ENCODE results near the gene SERPIND1.

The SERPIND1 gene

DNA sequence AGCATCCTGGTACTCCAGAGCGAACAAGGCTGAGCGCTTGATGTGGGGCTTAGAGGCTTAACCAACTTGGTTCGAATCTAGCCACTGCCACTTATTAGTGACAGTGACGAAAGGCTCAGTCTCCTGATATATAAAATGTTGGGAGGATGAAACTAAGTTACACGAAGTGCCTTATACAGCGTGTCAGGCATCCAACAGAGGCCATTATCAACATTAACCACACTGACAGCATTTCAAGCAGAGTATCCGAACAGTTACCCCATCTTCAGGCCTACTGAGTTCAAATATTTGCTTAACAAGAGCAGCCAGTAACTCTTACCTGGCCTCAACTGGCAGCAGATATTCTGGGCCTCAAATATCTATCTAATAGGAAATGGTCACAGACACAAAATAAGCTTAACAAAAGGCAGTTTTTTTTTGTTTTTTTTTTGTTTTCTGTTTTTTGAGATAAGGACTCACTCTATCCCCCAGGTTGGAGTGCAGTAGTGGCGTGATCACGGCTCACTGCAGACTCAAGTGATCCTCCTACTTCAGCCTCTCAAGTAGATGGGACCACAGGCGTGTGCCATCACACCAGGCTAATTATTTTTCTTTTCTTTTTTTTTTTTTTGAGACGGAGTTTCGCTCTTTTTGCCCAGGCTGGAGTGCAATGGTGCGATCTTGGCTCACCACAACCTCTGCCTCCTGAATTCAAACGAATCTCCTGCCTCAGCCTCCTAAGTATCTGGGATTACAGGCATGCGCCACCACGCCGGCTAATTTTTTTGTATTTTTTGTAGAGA is 2.9 kb downstream of the SERPIND1 start:
- DNase-seq = no peak

GRCh38 chr22:20777420-20778177 is 3.7 kb downstream of the SERPIND1 start:
- DNase-seq = no peak

DNA sequence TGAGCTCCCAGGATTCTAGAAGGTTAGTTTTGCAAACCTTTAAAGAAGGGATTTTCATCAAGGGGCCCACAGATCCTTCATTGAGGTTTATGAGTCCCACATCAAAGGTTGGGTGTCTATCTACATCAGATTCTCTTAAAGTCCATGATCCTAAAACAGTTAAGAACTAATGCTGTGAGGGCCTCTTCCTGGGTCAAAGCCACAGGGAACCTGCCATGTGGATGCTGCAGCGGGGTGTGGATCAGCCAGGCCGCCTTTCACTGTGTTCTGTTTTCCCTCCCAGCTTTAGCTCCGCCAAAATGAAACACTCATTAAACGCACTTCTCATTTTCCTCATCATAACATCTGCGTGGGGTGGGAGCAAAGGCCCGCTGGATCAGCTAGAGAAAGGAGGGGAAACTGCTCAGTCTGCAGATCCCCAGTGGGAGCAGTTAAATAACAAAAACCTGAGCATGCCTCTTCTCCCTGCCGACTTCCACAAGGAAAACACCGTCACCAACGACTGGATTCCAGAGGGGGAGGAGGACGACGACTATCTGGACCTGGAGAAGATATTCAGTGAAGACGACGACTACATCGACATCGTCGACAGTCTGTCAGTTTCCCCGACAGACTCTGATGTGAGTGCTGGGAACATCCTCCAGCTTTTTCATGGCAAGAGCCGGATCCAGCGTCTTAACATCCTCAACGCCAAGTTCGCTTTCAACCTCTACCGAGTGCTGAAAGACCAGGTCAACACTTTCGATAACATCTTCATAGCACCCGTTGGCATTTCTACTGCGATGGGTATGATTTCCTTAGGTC is 5.3 kb downstream of the SERPIND1 start:
- DNase-seq = no peak

DNA sequence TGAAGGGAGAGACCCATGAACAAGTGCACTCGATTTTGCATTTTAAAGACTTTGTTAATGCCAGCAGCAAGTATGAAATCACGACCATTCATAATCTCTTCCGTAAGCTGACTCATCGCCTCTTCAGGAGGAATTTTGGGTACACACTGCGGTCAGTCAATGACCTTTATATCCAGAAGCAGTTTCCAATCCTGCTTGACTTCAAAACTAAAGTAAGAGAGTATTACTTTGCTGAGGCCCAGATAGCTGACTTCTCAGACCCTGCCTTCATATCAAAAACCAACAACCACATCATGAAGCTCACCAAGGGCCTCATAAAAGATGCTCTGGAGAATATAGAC is 5.9 kb downstream of the SERPIND1 start:
- no peak for DNase-seq

DNA sequence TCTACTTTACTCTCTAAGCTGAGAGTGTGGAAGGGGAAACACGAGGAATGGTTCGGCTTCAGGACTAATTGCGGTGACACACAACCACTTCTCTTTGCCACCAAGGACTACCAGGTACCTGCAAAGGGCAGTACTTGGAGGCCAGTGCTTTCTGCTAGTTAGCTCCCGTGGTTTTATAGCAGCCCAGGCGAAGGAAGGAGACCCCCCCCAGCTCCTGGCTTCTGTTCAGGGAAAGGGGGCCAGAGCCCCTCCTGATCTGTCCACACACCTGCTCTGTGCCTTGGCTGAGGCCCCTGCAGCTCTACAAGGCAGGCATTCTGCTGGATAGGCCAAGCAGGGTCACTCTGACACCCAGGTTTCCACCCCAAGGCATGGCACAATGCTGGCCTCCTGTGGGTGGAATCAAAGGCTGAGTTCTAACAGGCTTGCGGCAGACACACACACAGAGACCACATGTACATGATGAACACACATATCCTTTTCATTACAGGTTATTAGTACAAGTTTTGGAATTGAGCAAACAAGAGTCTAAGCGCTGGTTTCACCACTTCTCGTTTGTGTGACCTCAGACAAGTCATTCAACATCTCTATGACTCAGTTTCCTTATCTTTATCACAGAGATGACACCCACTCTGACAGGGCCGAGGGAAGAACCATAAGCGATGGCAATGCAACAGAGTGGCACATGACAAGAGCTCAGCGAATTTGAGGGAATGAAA is 7.5 kb downstream of the SERPIND1 start:
- DNase-seq = no peak

DNA sequence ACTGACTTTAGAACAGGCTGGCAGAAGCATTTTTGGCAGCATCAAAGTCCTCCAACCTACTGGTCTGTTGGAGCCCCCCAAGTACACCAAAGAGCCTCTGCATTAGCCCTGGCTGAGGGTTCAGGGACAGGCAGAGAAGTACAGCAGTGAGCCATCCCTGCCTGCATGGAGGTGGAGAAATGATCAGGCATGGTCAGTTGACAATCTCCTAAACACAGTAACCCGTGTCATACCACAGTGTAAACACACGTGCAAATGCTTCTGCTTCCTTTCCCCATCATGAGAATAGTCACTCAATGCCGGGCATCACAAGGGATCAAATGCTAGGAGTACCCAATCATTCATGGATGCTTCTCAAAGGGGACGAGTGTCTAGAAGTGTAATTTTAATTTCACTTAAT is 8.2 kb downstream of the SERPIND1 start:
- no peak for DNase-seq

- no peak for DNase-seq
Observed at GRCh38 chr22:20782596-20783299, 8.8 kb downstream of the SERPIND1 start.

DNA sequence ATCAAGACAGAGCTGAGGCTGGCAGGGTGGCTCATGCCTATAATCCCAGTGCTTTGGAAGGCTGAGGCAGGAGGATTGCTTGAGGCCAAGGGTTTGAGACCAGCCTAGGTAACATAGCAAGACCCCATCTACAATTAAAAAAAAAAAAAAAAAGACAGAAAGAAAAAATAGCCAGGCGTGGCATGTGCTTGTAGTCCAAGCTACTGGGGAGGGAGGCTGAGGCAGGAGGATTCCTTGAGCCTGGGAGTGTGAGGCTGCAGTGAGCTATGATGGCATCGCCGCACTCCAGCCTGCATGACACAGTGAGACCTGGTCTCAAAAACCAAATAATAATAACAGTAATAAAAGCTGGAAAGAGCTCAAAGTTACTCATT is 9.4 kb downstream of the SERPIND1 start:
- no peak for DNase-seq

DNA sequence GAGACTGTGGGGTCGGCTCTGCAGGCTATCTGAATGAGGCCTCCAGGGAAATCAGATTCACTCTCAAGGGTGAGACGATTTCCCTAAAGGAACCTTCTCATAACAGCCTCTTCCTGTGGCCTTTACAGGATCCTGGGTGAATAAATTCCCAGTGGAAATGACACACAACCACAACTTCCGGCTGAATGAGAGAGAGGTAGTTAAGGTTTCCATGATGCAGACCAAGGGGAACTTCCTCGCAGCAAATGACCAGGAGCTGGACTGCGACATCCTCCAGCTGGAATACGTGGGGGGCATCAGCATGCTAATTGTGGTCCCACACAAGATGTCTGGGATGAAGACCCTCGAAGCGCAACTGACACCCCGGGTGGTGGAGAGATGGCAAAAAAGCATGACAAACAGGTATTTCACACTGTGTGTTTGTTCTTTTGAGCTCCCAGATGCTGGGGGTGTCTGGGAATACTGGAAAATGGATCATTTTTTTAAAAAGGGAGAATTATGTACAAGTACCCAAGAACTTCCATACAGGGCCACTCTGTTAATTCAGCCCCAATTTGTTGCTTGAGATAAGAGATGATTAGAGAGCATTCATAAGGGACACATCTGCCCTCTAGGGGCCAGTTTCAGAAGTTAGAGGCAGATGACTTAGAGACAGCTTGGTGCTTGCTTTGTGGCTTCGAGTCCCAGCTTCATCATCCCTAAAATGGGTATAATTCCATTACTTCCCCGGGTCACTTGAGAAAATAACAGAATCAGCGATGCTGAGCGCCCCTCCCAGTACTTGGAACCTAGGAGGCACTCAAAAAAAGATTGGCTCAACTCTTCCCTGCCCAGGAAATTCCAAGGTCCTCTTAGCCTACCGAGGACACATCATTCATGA is 10.2 kb downstream of the SERPIND1 start:
- DNase-seq = peak; percentile 12

DNA sequence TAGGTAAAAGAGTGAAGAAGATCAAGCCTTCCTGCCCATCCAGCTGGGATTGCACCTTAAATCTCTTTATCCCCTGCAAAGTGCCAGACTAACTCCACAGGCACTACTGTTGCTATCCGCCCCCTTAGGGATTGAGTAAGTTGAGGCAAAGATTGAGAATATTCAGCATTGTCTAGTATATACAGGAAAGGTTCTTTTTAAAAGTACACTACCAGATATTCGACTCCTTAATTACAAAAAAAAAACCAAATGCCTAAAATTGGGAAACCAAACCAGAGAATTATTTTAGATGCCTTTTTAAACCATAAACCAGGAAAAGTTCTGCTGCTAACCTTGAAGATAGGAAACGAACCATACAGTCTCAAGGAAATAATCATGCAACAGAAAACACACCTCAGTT is 11.5 kb downstream of the SERPIND1 start:
- no peak for DNase-seq

DNA sequence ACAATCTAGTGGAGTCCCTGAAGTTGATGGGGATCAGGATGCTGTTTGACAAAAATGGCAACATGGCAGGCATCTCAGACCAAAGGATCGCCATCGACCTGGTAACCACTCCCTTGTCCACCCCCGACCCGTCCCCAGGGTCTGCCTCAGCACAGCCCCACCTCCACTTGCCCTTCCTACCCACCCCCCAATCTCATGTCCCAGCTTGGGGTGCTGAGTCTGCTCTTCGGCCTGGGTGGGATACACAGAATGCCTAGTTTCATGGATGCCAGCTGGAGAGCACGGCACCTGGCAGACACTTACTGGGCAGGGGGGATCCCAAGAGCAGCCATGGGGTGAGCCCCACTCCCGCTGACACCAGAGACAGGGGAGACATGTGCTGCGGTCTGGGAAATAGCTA is 12.1 kb downstream of the SERPIND1 start:
- no peak for DNase-seq

GRCh38 chr22:20786536-20786979 is 12.6 kb downstream of the SERPIND1 start:
- DNase-seq = no peak

GRCh38 chr22:20787223-20787622 is 13.3 kb downstream of the SERPIND1 start:
- no peak for DNase-seq

- DNase-seq = no peak
Observed at GRCh38 chr22:20787746-20788626, 14.1 kb downstream of the SERPIND1 start.

GRCh38 chr22:20788627-20789344 is 14.9 kb downstream of the SERPIND1 start:
- DNase-seq = no peak

GRCh38 chr22:20792221-20792965 is 18.5 kb downstream of the SERPIND1 start:
- no peak for DNase-seq

DNA sequence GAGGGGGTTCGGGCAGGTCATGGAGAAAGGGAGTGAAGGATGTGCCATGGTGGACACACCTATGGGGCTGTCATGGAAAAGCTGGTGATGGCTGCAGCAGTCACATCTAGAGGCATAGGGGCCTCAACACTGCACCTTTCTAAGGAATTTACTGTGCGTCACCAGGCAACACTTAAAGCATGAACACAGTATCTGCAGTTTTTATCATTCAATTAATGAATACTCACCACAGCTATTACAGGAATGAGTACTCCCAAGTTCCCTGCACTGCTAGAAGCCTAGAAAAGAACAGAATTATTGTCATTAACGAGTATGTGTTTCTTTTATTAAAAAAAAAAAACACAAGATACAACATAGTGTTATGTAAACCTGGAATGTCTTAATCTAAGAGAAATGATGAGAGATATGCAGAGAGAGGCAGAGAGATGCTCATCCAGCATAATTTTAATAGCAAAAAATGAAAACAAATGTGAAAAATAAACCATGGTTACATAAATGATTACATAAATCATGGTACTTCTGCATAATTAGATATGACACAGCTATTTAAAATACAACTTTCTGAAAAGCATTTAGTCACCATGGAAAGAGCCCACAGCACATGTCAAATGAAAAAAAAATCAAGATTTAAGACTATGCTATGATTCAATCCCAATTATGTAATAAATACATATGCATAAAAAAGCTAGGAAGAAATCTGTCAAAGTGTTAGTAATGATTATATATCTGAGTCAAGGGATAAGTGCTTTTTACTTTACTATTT is 19.2 kb downstream of the SERPIND1 start:
- no peak for DNase-seq

All from activated CD4-positive, alpha-beta T cell treated with anti-CD3 and anti-CD28 coated beads for 1 hour (primary cell).